GM21526 (cell line): ENCODE measurements around the gene HES7.
A peak's percentile ranks its signal among the peaks of the same experiment; 100 is the strongest.
"Not testable (repeated sequence)": the region's sequence is repeated elsewhere in the genome, so short reads cannot be mapped to it uniquely, and the experiment has no call there.

Source experiments
- ATAC-seq: cut with Tn5 transposase; IDR thresholded peaks from one replicate; pipeline ENCODE4 v1.9.1; 2021; ENCODE audit warnings: moderate library complexity; ENCODE audit not compliant: unreplicated experiment, low FRiP score

Gene HES7

GRCh38 chr17:8105957-8106398, 17.9 kb downstream of the HES7 start:
- no peak for ATAC-seq

- no peak for ATAC-seq
Observed at GRCh38 chr17:8104911-8105310, 19.0 kb downstream of the HES7 start.

DNA sequence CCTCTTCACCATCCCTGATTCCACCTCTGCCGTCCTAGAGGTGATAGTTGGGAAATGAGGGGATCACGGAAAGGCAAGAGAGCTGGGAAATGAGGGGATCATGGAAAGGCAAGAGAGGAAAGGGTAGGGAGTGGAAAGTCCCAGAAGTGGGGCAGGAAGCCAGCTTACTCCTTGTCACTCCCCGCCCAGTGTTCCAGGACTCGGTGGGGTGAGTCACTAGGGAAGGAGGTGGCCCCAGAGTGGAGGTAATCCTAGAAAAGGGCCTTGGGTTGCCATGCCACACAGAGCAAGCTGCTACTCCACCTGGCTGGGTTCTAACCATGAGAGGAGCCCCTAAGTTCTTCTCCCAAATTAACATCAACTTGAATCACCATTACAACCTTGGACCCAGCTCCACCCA, 20.4 kb downstream of the HES7 start:
- no peak for ATAC-seq

DNA sequence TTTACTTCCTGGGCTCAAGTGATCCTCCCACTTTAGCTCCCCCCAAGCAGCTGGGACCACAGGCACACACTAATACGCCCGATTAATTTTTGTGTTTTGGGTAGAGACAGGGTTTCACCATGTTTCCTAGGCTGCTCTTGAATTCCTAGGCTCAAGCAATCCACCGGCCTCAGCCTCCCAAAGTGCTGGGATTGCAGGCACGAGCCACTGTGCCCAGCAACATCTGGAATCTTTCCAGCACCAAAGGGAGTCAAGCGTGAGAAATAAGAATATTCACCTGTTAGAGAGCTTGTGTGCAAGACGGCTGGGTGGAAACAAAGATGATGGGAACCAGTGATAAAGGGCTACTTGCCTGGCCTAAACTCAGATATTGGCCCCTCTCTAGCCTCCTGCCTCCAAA, 22.2 kb downstream of the HES7 start:
- ATAC-seq: no peak

GRCh38 chr17:8100763-8101162, 23.1 kb downstream of the HES7 start:
- no peak for ATAC-seq

GRCh38 chr17:8100111-8100510, 23.8 kb downstream of the HES7 start:
- no peak for ATAC-seq

GRCh38 chr17:8096541-8096940, 27.4 kb downstream of the HES7 start:
- ATAC-seq: no peak

DNA sequence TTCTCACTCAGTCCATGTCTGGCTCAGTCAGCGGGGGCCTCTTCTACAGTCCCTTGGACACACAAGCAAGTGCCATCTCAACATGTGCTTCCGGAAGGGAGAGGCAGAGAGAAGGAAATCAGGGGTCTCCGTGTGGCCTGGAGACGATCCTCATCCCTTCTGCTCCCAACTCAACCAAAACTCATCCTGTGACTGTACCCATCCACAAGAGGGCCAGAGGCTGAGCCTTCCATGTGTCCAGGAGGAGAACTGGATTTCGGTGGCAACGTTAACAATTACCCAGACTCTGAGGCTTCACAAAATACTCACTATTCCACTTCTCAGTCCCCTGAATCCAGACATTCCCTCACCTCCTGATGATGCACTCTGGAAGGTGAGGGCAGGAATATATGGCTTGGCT, 28.5 kb downstream of the HES7 start:
- no peak for ATAC-seq

GRCh38 chr17:8091033-8091687, 32.7 kb downstream of the HES7 start:
- ATAC-seq: no peak

DNA sequence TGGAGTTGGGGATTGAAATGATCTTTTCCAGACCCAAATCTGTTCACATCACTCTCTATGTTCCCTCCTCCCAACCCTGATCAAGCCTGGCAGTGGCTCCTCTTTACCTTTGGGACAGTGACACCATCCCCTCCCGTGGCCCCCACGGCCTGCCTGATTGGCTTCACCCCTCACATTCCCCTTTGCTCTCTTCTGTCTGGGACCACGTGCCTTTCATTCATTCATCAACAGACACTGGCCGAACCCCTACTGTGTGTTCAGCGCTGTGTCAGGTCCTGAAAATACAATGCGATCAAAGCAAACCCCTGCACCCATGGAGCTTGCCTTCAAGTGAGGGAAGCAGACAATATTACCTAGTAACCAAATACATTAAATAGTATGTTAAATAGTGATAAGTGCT, 34.2 kb downstream of the HES7 start:
- no peak for ATAC-seq

- ATAC-seq: no peak
Observed at GRCh38 chr17:8087952-8088230, 36.0 kb downstream of the HES7 start.

- ATAC-seq: no peak
Observed at GRCh38 chr17:8087075-8087951, 36.6 kb downstream of the HES7 start, which contains the start of gene ALOX12B. Gene ALOX12B (minus strand): TSS chr17:8087716. CDS start chr17:8087442, 274 bp downstream.

DNA sequence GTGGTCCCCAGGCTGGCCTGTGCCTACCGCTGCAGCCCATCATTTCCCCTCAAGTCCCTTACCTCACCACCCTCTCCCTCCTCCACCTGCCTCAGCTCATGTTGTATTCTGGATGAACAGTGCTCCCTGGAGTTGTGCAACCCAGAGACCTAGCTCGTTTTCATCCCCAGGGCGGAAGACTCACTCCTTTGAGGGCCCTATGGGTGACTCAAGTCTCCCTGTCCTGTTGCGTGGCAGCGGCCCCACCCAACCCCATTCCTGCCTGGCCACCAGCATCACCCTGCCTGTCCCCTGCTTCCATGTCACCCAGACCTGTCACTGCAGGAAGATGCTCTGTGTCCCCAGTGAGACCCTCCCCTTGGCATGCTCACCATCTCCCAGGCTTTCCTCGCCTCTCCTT, 39.7 kb downstream of the HES7 start:
- no peak for ATAC-seq

GRCh38 chr17:8082292-8082691, 41.6 kb downstream of the HES7 start:
- ATAC-seq: no peak

DNA sequence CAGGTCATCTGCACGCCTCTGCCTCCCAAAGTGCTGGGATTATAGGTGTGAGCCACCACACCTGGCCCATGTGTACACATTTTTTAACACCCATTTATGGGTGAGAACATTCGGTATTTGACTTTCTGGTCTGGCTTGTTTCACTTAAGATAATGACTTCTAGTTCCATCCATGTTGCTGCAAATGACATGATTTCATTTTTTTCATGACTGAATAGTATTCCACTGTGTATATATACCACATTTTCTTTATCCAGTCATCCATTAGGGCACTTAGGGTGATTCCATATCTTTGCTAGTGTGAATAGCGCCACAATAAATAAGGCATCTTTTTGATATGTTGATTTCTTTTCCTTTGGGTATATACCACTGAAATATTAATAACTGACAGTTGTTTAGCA, 42.0 kb downstream of the HES7 start:
- no peak for ATAC-seq

- no peak for ATAC-seq
Observed at GRCh38 chr17:8080799-8081219, 43.1 kb downstream of the HES7 start.

DNA sequence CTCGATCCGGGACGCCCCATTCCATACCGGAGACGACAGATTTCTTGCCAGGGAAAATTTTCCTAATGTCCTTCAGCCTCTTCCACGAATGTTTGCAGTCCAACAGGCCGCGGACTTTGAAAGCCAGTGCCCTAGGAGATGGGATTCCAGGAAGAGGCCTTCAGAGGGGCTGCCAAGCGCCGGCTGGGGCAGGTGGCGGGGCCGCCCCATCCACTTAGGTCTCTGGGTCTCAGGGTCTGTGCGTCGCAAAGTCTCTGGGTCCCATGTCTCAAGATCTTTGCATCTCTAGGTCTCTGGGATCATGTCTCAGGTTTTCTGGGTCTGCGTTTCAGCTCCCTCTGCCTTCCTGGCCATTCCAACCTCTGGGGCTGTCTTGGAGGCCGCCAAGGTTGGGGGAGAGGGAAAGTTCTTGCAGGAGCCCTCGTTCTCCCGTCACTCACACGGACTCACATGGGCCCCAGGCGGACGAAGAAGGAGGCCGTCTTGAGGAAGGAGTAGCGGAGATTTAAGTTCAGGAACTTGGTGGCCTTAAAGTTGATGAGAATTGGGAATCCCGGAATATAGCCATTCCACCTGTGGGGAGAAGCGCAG, 43.6 kb downstream of the HES7 start:
- no peak for ATAC-seq

GRCh38 chr17:8079291-8080207, 44.4 kb downstream of the HES7 start:
- ATAC-seq: peak; percentile 58

DNA sequence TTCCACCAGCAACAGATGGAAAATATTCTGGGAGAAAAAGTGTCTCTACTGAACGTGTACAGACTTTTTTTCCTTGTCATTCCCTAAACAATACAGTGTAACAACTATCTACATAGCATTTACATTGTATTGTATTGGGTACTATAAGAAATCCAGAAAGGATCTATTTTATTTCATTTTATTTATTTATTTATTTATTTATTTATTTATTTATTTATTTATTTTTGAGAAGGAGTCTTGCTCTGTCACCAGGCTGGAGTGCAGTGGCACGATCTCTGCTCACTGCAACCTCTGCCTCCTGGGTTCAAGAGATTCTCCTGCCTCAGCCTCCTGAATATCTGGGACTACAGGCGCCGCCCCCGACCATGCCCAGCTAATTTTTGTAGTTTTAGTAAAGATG, 46.0 kb downstream of the HES7 start:
- ATAC-seq: not testable (repeated sequence)

GRCh38 chr17:8076502-8077266, 47.2 kb downstream of the HES7 start:
- no peak for ATAC-seq
